VCaP (cell line): Measurements from ENCODE around the gene NUBPL.

Experiments
- H3K27ac ChIP-seq: fragments of 450-650 bp; 2 replicates; pipeline ENCODE4 v1.5.1; 2017
- TF ChIP-seq, protein P1 (sequence below): fragments of 450-650 bp; conservative IDR thresholded peaks from 2 replicates; pipeline ENCODE4 v1.5.1; 2017; ENCODE audit warnings: mild to moderate bottlenecking, moderate library complexity

NUBPL gene

DNA sequence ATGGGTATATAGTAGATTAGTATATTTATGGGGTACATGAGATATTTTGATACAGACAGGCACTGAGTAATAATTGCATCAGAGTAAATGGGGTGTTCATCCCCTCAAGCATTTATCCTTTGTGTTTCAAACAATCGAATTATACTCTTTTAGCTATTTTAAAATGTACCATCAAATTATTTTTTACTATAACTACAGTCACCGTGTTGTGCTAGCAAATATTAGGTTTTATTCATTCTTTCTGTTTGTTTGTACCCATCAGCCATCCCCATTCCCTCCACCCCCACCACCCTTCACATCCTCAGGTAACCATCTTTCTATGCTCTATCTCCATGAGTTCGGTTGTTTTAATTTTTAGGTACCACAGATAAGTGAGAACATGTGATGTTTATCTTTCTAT lies 115.8 kb downstream of the NUBPL start:
- TF ChIP-seq, protein P1, sequence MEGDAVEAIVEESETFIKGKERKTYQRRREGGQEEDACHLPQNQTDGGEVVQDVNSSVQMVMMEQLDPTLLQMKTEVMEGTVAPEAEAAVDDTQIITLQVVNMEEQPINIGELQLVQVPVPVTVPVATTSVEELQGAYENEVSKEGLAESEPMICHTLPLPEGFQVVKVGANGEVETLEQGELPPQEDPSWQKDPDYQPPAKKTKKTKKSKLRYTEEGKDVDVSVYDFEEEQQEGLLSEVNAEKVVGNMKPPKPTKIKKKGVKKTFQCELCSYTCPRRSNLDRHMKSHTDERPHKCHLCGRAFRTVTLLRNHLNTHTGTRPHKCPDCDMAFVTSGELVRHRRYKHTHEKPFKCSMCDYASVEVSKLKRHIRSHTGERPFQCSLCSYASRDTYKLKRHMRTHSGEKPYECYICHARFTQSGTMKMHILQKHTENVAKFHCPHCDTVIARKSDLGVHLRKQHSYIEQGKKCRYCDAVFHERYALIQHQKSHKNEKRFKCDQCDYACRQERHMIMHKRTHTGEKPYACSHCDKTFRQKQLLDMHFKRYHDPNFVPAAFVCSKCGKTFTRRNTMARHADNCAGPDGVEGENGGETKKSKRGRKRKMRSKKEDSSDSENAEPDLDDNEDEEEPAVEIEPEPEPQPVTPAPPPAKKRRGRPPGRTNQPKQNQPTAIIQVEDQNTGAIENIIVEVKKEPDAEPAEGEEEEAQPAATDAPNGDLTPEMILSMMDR: no peak

DNA sequence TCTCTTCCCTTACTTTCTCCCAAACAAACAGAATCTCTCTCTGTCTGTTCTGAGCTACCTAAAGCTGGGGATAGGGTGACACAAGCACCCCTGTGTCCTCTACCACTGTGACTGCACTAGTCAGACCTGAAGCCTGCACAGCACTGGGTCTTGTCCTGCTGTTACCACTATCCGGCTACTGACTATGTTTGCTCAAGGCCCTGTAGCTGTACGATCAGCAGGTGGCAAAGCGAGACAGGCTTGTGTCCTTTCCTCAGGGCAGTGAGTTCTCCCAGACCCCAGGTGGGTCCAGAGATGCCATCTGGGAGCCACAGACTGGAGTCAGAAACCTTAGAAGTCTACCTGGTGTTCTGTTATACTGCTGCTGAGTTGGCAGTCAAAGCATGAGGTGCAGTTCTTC lies 116.4 kb downstream of the NUBPL start:
- TF ChIP-seq, protein P1: no peak
- no peak overlapping the region for H3K27ac ChIP-seq

More for the DNA sequence above, 115.8 kb downstream of the NUBPL start:
- H3K27ac ChIP-seq: no peak overlapping the region

DNA sequence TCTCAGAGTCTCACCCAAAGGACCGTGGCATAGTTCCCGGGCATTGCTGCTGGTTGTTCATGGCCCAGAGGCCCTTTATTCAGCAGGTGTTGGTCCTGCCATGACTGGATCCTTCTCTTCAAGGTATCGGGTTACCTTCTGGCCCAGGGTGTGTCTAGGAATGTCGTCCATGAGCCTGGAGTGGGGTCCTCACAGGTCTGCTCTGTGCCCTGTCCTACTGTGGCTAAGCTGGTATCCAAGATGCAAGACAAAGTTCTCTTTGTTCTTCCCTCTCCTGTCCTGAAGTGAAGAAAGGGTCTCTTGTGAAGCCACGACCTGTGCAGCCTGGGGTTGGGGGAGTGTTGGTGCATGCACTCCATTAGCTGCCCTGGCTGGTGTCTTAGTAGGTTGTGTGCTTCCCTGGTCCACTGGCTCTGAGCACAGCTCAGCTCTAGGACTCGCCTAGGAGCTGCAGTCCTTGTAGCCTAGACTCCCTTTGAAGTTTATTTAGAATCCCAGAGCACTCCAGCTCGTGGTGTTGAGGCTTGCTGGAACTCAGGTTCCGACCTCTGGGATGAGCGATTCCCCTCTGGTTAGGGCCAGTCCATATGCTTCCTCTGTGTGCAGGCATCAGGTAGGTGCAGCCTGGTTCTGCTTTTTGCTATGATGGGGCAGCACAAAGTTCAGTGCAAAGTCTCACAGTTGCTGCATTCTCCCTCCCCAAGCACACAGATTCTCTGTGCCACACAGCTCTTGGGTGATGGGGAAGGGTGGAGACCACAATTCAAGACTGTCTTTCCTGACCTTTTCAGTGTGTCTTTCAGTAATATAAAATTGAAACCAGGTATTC lies 117.4 kb downstream of the NUBPL start:
- H3K27ac ChIP-seq: no peak overlapping the region
- TF ChIP-seq, protein P1: no peak

DNA sequence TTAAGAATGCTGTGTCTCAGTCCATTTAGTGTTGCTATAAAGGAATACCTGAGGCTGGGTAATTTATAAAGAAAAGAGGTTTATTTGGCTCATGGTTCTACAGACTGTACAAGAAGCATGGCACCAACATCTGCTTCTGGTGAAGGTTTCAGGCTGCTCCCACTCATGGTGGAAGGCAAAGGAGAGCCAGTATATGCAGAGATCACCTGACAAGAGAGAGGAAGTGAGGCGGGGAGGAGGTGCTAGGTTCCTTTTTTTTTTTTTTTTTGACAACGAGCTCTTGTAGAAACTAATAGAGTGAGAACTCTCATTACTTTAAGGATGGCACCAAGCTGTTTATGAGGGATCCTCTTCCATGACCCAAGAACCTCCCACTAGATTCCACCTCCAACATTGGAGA lies 121.6 kb downstream of the NUBPL start:
- TF ChIP-seq, protein P1: no peak
- H3K27ac ChIP-seq: no peak overlapping the region

DNA sequence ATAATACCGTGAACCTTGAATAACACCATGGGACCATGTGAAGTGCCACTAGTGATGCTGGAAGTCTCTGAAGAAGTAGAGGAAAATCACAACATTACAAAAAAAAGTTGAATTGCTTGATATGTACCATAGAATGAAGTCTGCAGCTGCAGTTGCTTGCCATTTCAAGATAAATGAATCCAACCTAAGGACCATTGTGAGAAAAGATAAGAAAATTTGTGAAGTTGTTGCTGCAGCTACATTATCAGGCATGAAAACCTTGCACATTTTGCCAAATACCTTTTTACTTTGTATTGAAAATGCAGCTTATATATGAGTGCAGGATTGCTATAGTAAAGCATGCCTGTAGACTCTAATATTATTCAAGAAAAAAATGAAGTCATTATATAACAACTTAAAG lies 126.5 kb downstream of the NUBPL start:
- TF ChIP-seq, protein P1: no peak

DNA sequence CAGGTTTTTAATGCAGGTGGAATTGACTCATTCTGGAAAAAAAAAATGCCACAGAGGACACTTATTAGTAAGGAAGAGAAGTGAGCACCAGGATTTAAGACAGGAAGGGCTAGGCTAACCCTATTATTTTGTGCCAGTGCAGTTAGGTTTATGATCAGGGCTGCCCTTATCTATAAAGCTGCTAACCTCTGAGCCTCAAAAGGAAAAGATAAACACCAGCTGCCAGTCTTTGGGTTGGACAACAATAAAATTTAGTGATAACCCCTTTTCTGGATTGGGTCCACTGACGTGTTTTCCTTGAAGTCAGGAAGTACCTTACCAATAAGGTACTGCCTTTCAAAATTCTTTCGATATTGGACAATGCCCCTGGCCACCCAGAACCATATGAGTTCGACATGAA lies 128.9 kb downstream of the NUBPL start:
- TF ChIP-seq, protein P1: no peak
- no peak overlapping the region for H3K27ac ChIP-seq

More for the DNA sequence above, 126.5 kb downstream of the NUBPL start:
- no peak overlapping the region for H3K27ac ChIP-seq

DNA sequence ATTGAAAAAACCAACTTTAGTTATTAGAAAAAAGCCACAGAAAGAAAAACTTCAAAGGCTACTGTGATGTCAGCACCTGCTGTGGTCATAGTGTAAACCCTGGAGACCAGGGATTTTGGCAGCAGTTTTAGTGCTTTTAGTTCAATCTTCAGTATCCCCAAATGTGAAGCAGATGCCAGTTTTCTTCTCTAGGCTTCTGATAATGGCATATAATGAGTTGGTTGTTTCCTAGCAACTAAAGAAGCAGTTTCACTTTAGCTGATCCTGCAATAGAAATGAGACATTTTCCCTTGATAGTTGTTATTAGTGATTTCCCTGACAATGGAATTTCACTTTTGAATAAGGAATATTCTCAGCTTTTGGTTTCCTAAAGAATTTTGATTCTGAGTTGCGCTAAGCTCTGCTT lies 131.2 kb downstream of the NUBPL start:
- TF ChIP-seq, protein P1: no peak

More for the DNA sequence above, 131.2 kb downstream of the NUBPL start:
- H3K27ac ChIP-seq: no peak overlapping the region
